MCF 10A (cell line): ENCODE measurements around the gene SLF1. TPM values are rescaled to one million over a fixed set of nuclear protein-coding genes. Genes with fewer than 3 reads are reported as not detected.

ENCODE experiments used
- BruUV-seq: library from RNA; stranded (reverse); fragments of 400-500 nt; replicated peaks from 2 replicates; lab custom pipeline; 2021; lab: Mats Ljungman, UMichigan
- CTCF ChIA-PET: fragments of 300-600 bp; sonication (Branson Sonifier 250); formaldehyde crosslinking; extraction: SDS; loops from one replicate; lab custom pipeline; 2021; ENCODE audit warnings: antibody characterized with exemption, inconsistent platforms; lab: Yijun Ruan, JAX
- POLR2A ChIA-PET: fragments of 300-600, 350-650 bp; sonication (Branson Sonifier 250); formaldehyde crosslinking; extraction: SDS; loops from one replicate; lab custom pipeline; 2020; ENCODE audit warnings: antibody characterized with exemption, inconsistent platforms; lab: Yijun Ruan, JAX
- DNase-seq: peaks from one replicate; pipeline ENCODE4 v3.0.0-alpha.2; 2018; ENCODE audit not compliant: unreplicated experiment
- H3K27ac Mint-ChIP-seq: one replicate; pipeline ENCODE4 v1.8.0; 2022; ENCODE audit warnings: mild to moderate bottlenecking, low read depth, mixed read lengths; ENCODE audit not compliant: unreplicated experiment
- H3K27me3 Mint-ChIP-seq: one replicate; pipeline ENCODE4 v1.8.0; 2022; ENCODE audit warnings: mixed read lengths; ENCODE audit not compliant: insufficient read depth, unreplicated experiment
- H3K36me3 Mint-ChIP-seq: one replicate; pipeline ENCODE4 v1.8.0; 2022; ENCODE audit warnings: mild to moderate bottlenecking, moderate library complexity, mixed read lengths; ENCODE audit not compliant: insufficient read depth, unreplicated experiment
- H3K4me1 Mint-ChIP-seq: one replicate; pipeline ENCODE4 v1.8.0; 2022; ENCODE audit warnings: mixed read lengths; ENCODE audit not compliant: insufficient read depth, unreplicated experiment
- H3K4me3 Mint-ChIP-seq: one replicate; pipeline ENCODE4 v1.8.0; 2022; ENCODE audit warnings: mild to moderate bottlenecking, moderate library complexity, mixed read lengths; ENCODE audit not compliant: unreplicated experiment
- H3K9me3 Mint-ChIP-seq: one replicate; pipeline ENCODE4 v1.8.0; 2022; ENCODE audit warnings: mixed read lengths; ENCODE audit not compliant: unreplicated experiment
- CTCF ChIP-seq: fragments of 200-600 bp; IDR thresholded peaks from one replicate; pipeline ENCODE4 v1.8.0; 2022; ENCODE audit warnings: antibody characterized with exemption, mild to moderate bottlenecking; ENCODE audit not compliant: unreplicated experiment
- intact Hi-C: fragments of 100-400 bp; cut with micrococcal nuclease; formaldehyde crosslinking; loops from 2 replicates; pipeline ENCODE4 v1.14.1; 2022
- total RNA-seq: library from RNA; stranded (reverse); gene quantifications from 2 replicates; pipeline ENCODE4 v1.2.3, GENCODE V29; 2022

Gene SLF1
- total RNA-seq, 1 experiment from 2014 or later = 6.0 TPM

- H3K27me3 Mint-ChIP-seq = no peaks in the 10 kb centered on the region
- no peaks in the 10 kb centered on the region for H3K9me3 Mint-ChIP-seq
- CTCF ChIA-PET = interaction anchor here (0.6 to 1.1 kb wide), 2 partner anchors 61 to 122 kb away, joined by 3 to 6 read pairs; no protein-coding TSS in a partner anchor
- H3K27ac Mint-ChIP-seq = no peak overlapping the region
- H3K36me3 Mint-ChIP-seq = no peaks in the 10 kb centered on the region
- POLR2A ChIA-PET = interaction anchor here (0.6 kb wide), 1 partner anchor 30 kb away, joined by 3 read pairs; no protein-coding TSS in a partner anchor
- BruUV-seq = no TSS peak
- H3K4me1 Mint-ChIP-seq = peaks cover 6% of the 10 kb centered on the region
- DNase-seq = no peak
- no peak overlapping the region for H3K4me3 Mint-ChIP-seq
- no peak for TF ChIP-seq CTCF
- intact Hi-C loops = no loop called here
Measured at GRCh38 chr5:94615862-94616261, 2.6 kb upstream of the SLF1 start.

GRCh38 chr5:94618029-94618492 lies 408 bp upstream of the SLF1 start:
- ChIA-PET CTCF (interaction anchor here (0.7 to 1.0 kb wide), 2 partner anchors 75 to 129 kb away, joined by 4 read pairs; no protein-coding TSS in a partner anchor), POLR2A (interaction anchor here (0.6 to 2.5 kb wide), 14 partner anchors 9 to 694 kb away, joined by 3 to 11 read pairs (median 5); no protein-coding TSS in a partner anchor)
- intact Hi-C loops = loop anchor here (1.0 to 2.0 kb wide), 2 partner anchors 75 to 291 kb away; no protein-coding TSS in a partner anchor
- Mint-ChIP-seq H3K36me3 (no peaks in the 10 kb centered on the region), H3K27me3 (no peaks in the 10 kb centered on the region), H3K4me1 (peaks cover 20% of the 10 kb centered on the region), H3K9me3 (no peaks in the 10 kb centered on the region), H3K27ac (peak overlapping the region; percentile 74), H3K4me3 (peak overlapping the region; percentile 87)
- no TSS peak for BruUV-seq
- DNase-seq = peak; percentile 76
- no peak for TF ChIP-seq CTCF

- intact Hi-C loops = no loop called here
- no peaks in the 10 kb centered on the region for H3K9me3 Mint-ChIP-seq
- peak overlapping the region; percentile 74 for H3K27ac Mint-ChIP-seq
- no peaks in the 10 kb centered on the region for H3K36me3 Mint-ChIP-seq
- DNase-seq = no peak
- ChIA-PET POLR2A (interaction anchor here (1.3 kb wide), 1 partner anchor 23 kb away, joined by 4 read pairs; no protein-coding TSS in a partner anchor), CTCF (interaction anchor here (0.7 kb wide), 1 partner anchor 41 kb away, joined by 4 read pairs; no protein-coding TSS in a partner anchor)
- no peaks in the 10 kb centered on the region for H3K27me3 Mint-ChIP-seq
- H3K4me1 Mint-ChIP-seq = peaks cover 20% of the 10 kb centered on the region
- BruUV-seq = no TSS peak
- peak overlapping the region; percentile 87 for H3K4me3 Mint-ChIP-seq
- no peak for TF ChIP-seq CTCF
Measured at GRCh38 chr5:94620256-94620655, 1.8 kb downstream of the SLF1 start.

- Mint-ChIP-seq H3K27ac (no peak overlapping the region), H3K36me3 (no peaks in the 10 kb centered on the region), H3K9me3 (no peaks in the 10 kb centered on the region), H3K4me3 (no peak overlapping the region), H3K4me1 (peaks cover 20% of the 10 kb centered on the region), H3K27me3 (no peaks in the 10 kb centered on the region)
- ChIA-PET CTCF (interaction anchor here (0.6 kb wide), 3 partner anchors 44 to 963 kb away, joined by 3 read pairs; no protein-coding TSS in a partner anchor), POLR2A (no interaction called here)
- DNase-seq = no peak
- no TSS peak for BruUV-seq
- intact Hi-C loops = no loop called here
- no peak for TF ChIP-seq CTCF
Measured at GRCh38 chr5:94621763-94622162, 3.3 kb downstream of the SLF1 start.
